HG02840 (cell line): ENCODE data around the gene TGM1.

ENCODE experiments used
- ATAC-seq: cut with Tn5 transposase; IDR thresholded peaks from one replicate; pipeline ENCODE4 v1.9.1; 2021; ENCODE audit warnings: mild to moderate bottlenecking, moderate library complexity, moderate number of reproducible peaks; ENCODE audit not compliant: unreplicated experiment, low FRiP score

The TGM1 gene

GRCh38 chr14:24292118-24292807 lies 29.3 kb upstream of the TGM1 start:
- no peak for ATAC-seq

GRCh38 chr14:24291446-24292117 lies 28.6 kb upstream of the TGM1 start:
- no peak for ATAC-seq

- no peak for ATAC-seq
These were observed 27.8 kb upstream of the TGM1 start for GRCh38 chr14:24290746-24291145.

- ATAC-seq = no peak
These were observed 26.8 kb upstream of the TGM1 start for GRCh38 chr14:24289649-24290280.

- ATAC-seq = no peak
These were observed 24.0 kb upstream of the TGM1 start for GRCh38 chr14:24286996-24287395.

GRCh38 chr14:24285351-24285750 lies 22.4 kb upstream of the TGM1 start:
- no peak for ATAC-seq

- no peak for ATAC-seq
These were observed 21.6 kb upstream of the TGM1 start for GRCh38 chr14:24284501-24285035.

- no peak for ATAC-seq
These were observed 21.0 kb upstream of the TGM1 start for GRCh38 chr14:24283796-24284460.

- no peak for ATAC-seq
These were observed 19.8 kb upstream of the TGM1 start for GRCh38 chr14:24282736-24283135.

- ATAC-seq = no peak
These were observed 18.7 kb upstream of the TGM1 start for GRCh38 chr14:24281636-24282035.

GRCh38 chr14:24280797-24281460 lies 18.0 kb upstream of the TGM1 start:
- ATAC-seq = no peak

GRCh38 chr14:24279301-24280186 lies 16.6 kb upstream of the TGM1 start:
- no peak for ATAC-seq

GRCh38 chr14:24278424-24278823 lies 15.4 kb upstream of the TGM1 start:
- ATAC-seq = no peak

- no peak for ATAC-seq
These were observed 14.8 kb upstream of the TGM1 start for GRCh38 chr14:24277606-24278321.

- no peak for ATAC-seq
These were observed 14.1 kb upstream of the TGM1 start for GRCh38 chr14:24277071-24277470.

- peak; percentile 35 for ATAC-seq
These were observed 11.1 kb upstream of the TGM1 start for GRCh38 chr14:24274101-24274543.

- ATAC-seq = no peak
These were observed 10.5 kb upstream of the TGM1 start for GRCh38 chr14:24273422-24273998.

- no peak for ATAC-seq
These were observed 9.5 kb upstream of the TGM1 start for GRCh38 chr14:24272467-24272866.
